CD4-positive, alpha-beta T cell treated with Interleukin-6 at 100 ng/mL for 8 hours (primary cell): Measurements from ENCODE around the gene CCNJL.
"Not testable (repeated sequence)": the region's sequence is repeated elsewhere in the genome, so short reads cannot be mapped to it uniquely, and the experiment has no call there.

ENCODE experiments used
- DNase-seq: peaks from one replicate; pipeline ENCODE4 v3.0.0-alpha.2; 2020; ENCODE audit warnings: mixed read lengths, low spot score

Gene CCNJL, protein sequence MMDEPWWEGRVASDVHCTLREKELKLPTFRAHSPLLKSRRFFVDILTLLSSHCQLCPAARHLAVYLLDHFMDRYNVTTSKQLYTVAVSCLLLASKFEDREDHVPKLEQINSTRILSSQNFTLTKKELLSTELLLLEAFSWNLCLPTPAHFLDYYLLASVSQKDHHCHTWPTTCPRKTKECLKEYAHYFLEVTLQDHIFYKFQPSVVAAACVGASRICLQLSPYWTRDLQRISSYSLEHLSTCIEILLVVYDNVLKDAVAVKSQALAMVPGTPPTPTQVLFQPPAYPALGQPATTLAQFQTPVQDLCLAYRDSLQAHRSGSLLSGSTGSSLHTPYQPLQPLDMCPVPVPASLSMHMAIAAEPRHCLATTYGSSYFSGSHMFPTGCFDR

DNA sequence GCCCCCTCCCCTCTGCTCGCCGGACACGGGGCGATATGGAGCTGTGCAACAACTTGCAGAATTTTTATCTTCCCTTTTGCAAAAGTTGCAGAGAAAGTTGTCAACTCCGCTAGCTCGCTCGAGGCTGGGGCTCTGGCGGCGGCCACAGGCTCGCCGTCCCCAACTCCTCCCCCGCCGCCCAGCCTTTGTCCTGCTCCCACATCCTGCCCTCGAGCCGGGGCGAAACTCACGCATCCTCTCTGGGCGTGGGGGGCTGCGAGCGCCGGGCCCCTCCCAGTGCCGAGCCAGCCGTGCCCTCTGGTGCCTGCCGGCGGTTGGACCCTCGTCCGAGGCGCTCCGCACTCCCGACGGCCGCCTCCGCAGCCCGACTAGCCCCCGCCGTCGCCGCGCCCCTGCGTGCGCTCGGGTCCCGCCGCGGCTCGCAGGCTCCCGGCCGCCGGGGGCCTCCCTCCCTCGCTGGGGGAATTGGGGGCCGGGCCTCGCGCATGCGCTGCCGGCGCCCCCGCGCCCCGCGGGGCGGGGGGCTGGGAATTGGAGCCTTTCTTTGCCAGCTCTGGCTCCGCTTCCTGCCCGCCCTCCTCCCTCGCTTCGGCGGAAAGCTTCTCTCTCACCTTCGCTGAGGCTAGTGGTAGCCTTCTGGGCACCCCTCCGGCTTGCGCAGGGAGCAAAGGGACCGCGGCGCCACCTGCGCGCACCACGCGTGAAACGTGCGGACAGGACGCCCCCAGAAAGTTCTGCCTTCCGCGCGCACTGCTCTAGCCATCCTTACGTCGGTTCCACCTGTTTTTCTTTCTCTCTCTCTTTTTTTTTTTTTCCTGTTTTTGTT, at the start of gene CCNJL:
CCNJL (minus strand) TSS at position 431 of the 826 bp plus-strand sequence. CDS start 641 bp downstream, outside the sequence.
- DNase-seq: no peak

DNA sequence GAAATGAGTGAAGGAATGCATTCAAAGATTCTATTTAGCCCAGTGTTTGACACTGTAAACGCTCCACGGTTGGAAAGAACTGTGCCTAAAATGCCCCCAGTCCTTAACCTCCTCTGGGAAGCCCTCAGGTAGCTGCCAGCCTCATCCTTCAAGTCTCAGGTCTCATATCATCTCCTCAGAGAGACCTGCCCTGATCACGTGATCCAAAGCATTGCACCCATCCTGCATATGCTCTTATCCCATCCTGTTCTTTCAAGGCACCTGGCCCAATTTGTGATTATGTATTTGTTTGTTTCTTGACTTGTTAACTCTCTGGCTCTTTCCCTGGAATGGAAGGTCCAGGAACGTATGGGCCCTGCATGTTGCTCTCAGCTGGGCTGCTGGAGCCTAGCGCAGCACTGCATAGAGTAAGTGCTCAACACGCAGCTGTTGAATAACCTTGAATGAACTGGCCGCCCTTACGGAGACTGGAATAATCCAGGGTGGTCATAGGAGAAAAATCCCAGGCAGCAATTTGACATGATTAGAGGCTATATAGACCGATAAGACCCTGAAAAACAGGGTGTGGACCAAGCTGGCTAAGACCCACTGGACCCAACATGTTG, 49.4 kb upstream of the CCNJL start:
- DNase-seq: no peak

DNA sequence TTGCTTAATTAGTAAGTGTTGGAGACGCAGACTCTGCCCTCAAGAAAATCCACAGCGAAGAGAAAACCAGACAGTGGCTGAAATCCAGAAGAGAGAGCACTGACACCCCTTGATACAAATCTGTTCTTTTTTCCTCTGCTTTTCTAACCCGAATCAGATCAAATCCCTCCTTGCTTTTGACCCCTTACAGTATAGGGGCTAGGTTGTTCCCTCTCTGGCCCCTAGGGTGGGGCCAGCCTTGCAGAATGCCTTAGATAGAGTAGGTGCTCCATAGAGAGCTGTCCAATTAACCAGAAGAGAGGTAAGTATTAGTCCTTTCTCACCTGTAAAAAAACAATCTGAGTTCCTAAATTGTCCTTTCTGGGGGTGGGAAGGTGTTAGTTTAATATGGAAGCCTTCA, 47.9 kb upstream of the CCNJL start:
- DNase-seq: no peak

DNA sequence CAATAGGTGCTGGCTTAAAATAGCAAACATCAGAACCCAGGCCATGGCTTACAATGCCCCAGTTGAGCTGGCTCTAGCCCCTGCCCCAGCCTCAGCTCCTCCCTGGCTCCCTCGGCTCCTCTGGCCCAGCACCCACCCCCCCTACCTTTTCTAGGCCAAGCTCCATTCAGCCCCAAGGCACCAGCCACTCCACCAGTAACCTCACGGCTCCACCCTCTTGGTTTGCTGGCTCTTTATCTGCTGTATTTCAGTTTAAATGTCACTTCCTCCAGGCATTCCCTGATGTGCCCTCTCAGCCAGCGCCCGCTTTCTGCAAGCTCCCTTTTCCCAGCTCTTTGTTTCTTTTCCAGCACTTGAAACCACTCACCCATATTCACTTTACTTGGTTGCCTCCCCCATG, 47.5 kb upstream of the CCNJL start:
- DNase-seq: no peak

DNA sequence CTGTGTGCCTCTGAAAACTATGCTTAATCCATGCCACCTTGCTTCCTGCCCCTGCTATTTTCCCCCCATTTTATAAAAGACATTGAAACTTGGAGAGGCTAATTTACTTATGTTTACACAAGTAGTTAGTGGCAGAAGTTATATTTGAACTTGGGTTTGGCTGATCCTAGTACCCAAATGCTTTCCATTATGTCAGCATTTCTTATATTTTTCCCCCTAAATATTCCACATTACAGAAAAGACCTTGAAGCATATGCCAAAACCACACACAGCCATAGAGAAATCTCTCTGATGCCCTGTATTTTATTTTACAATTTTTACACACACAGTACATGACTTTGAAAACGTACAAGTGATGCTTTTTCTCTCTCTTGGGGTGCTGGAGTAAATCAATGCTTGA, 46.9 kb upstream of the CCNJL start:
- DNase-seq: no peak

DNA sequence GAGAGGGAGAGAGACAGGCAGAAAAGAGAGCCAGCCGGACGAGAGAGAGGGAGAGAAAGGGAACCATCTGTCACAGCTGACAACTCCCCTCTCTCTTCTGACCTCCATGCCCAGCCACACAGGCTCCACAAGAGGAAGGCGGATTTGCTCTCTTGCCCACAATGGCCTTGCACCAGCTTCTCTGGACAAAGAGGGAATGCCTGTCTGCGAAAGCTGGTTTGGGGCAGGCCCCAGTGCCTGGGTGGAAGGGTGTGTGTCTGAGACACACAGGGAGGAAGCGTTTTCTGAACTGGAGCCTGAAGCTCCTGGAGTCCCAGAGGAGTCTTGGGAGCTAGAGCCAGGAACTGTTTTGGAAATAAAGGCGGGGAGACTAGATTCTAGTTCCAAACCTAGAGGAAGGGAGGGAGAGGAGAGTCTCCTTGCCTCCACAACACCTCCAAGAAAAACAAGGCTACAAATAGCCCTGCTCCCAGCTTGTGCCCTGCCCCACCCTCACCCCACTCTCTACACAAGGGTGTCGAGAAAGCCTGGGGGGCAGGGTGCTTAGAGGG, 45.6 kb upstream of the CCNJL start:
- DNase-seq: no peak

DNA sequence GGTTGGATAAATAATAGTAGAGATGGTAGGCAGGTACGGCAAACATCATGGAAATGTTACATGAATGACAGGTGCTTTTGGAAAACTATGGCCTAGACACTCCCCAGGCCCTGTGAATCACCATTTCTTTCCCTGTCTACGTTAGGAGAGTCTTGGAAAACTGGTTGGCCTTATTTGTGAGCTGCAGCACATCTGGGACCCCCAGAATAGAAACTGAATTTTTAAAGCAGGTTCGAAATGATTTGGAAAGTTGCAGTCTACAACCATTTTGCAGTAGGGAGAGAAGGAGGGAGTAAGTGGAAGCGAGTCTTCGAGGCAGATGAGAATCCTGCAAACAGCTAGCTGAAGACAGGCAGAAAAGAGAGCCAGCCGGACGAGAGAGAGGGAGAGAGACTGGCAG, 45.0 kb upstream of the CCNJL start:
- DNase-seq: no peak

DNA sequence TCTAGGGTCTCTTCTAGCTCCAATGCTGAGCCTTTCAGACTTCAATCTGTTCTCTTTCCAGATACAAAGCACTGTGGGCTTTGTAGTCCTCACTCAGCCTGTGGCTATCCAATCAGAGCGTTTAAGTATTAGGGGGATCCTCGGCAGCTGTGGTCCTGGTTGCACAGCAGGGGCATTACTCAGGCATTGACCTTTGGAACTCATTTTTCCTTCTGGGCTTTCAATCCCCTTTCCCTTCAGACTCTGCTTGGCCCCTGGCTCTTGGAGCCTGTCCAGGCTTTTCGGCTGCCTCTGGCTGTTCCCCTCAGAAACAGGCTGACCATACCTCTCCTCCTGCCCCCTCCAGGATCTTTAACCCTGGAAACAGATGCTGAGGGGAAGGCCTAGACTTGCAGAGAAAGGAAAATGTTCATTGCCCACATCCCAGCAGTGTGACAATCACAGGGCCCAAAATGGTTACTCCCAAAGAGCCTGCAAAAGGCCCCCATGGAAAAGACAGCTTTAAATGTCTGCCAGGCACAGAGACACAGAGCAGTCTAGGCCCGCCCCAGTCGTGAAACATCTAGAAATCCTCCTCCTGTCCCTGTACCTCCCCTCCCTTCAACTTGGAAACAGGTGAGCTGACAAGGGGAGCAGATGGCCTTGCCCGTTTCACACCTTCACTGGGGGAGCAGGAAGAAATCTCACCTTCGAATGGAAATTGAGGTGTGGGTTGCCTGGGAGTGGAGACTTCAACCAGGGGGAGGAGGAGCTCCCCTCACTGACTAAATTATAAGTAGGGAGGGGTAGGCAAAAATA, 44.4 kb upstream of the CCNJL start:
- no peak for DNase-seq

DNA sequence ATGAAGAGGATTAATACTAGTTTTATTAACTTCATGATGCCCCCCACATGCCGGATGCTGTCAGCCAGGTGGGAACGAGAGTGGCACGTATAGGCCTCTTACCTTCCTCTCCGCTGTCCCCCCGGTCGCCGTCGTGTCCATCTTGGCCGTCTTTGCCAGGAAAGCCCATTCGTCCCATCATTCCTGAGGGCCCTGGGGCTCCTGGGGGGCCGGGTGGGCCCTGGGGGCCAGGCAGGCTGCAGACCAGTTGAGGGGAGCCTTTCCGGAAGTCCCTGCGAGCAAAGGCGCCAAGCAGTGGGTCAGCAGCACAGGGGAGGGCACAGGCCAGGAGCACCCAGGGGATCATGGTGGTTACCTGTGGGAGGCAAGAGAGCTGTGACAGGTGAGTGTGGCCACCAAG, 42.3 kb upstream of the CCNJL start:
- no peak for DNase-seq

DNA sequence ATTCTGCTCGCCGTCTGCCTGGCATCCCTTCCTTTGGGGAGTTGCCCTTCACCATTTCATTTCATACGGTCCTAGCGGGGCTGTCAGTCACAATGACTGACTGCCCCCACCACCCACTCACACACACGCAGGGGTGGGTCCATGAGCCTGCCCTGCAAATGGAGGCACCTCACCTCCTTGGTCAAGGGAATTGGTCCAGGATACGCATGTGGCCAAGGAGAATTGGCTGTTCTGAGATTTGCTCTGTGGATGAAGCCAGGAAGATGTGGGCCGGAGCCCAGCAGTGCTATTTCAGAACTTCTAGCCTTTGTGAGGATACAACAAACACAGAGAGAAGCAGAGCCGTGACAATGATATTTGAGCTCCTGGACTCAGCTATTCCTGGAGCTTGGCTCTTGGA, 41.0 kb upstream of the CCNJL start:
- DNase-seq: no peak

DNA sequence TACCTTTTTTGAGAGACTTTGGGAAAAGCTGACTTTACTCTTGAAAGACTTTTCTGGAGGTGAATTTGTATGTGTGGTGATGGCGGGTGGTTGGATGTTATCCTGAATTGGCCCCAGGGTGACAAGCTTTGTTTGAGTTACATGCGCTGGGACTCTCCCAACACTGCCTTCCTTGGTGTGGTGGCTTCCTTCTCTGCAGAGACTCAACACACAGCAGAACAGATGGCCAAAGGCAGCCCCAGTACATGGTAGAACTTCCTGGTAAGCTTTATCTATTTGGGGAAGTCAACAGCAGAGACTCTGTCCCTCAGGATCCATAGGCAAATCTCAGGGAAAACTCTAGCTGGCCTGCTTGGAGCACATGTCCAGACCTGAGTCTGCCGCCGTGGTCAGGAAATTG, 39.9 kb upstream of the CCNJL start:
- no peak for DNase-seq

DNA sequence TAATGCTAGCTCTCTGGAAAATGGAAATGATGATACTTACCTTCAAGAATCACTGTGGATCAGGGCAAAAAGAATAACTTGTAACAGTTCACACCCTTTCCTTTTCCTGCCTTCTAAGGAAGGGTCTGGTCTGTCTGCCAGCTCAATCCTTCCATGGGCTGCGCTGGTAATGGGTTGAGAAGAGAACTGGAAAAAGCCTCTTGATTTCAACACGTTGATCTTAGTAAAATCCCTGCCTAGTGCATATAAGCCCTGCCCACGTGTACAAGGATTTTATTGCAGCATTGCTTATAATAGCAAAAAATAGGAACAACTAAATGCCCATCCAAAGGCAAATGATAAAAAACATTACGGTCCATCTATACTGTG, 37.6 kb upstream of the CCNJL start:
- no peak for DNase-seq

DNA sequence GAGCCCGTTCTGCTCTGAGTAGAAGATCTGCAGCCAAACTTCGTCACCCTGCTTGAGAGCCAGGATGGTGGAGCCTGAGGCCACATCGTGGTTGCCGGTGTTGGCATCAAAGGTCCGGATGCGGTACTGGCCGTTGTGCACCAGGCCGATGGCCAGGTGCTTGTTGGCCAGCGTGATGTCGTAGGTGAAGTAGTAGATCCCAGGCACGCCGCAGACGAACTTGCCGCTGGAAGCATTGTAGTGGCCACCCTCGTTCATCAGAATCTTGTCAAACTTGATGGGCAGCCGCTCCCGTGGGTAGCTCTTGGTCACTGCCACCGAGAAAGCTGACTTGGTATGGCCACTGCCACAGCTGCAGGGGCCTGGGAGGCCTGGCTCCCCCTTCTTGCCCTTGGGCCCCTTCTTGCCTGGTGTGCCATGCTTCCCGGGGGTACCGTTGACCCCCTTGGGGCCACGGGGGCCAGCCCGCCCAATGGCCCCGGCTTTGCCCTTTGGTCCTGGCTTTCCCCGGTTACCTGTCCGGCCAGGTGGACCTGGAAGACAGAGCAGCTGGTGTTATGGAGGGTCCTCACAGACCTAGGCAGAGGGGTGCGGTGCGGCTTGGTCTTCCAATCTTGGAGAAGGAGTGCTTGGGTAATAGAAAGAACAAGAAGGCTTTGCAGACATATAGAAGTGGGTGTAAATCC, 37.0 kb upstream of the CCNJL start:
- no peak for DNase-seq

DNA sequence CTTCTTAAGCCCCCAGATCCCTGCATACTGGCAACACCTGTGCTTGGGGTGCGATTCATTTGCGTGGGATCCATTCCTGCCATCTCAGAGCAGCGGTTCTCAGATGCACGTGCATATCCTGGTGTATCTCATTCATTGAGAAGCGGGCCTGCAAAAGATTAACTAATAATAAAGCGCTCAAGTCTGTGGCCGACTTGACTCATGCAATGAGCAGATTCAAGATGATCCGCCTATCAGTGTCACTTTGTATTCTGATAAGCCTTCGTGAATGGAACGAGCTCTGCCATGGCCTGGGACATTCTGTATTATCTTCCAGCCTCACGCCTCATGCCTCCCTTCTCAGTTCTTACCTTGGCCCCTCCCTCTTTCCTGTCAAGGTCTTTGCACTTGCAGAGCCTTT, 35.7 kb upstream of the CCNJL start:
- no peak for DNase-seq

DNA sequence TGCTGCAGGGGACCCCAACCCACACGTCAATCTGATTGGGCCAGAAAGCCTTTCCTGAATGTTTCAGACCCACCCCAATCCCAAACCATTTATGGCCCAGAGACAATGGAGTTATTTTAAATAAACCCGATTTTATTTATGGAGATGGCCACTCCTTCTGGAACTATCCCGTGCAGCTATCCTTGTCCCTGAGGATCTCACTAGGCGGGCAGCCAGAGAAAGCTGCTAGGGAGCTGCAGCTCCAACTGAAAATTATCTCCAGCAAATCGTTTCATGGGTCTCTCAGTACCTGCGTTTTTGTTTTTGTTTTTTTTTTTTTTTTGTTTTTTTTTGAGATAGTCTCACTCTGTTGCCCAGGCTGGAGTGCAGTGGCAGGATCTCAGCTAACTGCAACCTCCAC, 35.1 kb upstream of the CCNJL start:
- no peak for DNase-seq

DNA sequence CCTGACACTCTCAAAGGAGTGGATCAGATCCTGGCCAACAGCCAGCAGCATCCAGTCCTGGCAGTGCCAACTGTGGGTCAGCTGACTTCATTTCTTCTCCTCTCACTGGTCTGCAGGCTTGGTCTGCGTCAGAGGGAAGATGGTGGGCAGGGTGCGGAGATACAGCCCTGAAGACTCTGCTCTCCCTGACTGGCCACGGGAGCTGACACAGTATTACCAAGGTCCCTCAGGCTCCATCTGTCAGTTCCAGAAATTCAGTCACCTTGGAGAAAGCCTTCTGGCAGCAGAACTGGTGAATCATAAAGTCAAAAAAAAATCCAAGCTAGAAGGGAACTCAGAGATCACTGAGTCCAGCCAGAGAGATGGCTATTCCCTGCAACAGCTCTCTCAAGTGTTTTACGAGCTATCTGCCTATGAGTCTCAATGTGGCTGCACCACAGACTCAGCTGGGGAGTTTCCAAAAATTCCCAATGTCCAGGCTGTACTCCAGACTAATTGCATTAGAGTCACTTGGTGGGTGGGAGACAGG, 30.1 kb upstream of the CCNJL start:
- DNase-seq: no peak

DNA sequence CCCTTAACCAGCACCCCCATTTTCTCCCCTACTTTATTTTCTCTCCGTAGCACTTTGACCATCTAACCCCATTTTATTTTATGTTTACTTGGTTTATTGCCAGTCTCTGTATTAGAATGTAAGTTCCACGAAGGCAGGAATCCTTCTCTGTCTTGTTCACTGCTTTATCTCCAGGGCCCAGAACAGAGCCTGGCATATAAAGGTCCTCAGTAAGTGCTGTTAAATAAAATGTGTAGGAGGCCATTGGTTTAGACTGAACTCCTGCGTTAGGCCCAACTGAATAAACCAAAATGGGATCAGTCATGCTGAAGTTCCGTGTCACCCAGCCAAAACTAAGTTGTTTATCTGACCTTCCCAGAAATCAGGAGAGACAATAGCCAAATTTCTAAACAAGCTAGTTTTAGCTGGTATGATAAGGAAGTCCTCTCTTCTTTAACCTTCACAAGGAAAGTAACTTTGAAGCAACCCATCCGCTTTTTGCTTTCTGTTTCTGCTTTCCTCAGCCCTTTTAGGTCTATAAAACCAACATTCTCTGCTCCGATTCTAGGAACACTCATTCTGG, 29.0 kb upstream of the CCNJL start:
- DNase-seq: no peak

DNA sequence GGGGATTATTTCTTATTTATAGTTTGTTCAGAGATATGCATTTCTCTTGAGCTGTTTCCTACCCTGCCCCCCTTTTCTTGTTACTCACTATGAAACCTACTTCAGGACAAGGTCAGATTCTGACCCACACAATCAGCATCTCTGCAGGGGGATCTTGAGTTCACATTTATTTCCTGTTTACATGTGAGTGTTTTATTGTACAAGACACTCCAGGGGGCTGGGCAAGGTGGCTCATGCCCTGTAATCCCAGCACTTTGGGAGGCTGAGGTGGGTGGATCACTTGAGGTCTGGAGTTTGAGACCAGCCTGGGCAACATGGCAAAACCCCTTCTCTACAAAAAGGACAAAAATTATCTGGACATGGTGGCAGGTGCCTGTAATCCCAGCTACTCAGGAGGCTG, 28.1 kb upstream of the CCNJL start:
- DNase-seq: not testable (repeated sequence)

DNA sequence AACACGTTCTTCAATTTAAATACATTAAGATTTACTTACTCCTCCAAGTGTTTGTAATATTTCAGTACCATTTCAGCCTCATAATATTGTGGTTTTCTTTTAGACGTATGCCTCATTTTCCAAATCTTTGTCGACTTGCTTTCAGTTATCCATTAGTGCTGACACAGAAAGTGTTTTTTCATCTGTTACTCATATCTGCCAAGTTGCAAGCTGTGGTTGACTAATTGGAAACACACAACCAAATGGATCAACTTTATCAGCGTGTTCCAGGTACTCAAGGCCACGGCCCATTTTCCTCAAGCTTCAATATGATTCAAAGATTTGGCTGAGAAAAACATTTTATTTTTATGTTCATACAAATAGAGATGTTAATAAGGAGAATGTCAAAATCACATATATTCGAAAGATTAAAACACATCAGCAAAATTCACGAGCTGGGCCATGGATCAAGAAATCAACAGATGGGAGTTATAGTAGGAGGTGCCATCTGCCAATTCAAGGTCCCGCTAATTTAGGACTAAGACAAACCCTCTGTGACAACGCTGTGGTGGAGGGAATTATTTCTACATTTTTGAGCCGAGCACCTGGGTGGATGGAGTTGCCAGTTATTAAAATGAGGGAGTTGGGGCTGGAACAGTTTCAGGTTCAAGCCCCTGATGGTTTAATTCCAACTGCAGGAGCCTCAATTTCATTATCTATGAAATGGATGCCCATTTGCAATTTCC, 27.2 kb upstream of the CCNJL start:
- no peak for DNase-seq

DNA sequence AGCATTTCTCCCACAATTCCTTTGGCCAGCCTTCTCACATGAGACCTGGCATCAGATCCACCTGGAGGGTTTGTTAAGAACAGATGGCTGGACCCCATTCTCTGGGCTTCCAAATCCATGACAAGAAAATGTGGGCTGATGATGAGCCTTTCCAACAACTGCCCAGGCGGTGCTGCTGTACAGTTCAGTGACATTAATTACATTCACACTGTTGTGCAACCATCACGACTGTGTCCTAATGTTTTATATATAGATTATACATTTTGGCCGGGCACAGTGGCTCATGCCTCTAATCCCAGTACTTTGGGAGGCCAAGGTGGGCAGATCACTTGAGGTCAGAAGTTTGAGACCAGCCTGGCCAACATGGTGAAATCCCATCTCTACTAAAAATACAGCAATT, 22.4 kb upstream of the CCNJL start:
- DNase-seq: not testable (repeated sequence)
